ENCODE measurements around the gene CAV2.

GRCh38 chr7:116455009-116455408, 44.5 kb upstream of the CAV2 start:
- TF ChIP-seq, protein P1, sequence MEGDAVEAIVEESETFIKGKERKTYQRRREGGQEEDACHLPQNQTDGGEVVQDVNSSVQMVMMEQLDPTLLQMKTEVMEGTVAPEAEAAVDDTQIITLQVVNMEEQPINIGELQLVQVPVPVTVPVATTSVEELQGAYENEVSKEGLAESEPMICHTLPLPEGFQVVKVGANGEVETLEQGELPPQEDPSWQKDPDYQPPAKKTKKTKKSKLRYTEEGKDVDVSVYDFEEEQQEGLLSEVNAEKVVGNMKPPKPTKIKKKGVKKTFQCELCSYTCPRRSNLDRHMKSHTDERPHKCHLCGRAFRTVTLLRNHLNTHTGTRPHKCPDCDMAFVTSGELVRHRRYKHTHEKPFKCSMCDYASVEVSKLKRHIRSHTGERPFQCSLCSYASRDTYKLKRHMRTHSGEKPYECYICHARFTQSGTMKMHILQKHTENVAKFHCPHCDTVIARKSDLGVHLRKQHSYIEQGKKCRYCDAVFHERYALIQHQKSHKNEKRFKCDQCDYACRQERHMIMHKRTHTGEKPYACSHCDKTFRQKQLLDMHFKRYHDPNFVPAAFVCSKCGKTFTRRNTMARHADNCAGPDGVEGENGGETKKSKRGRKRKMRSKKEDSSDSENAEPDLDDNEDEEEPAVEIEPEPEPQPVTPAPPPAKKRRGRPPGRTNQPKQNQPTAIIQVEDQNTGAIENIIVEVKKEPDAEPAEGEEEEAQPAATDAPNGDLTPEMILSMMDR (IDR thresholded peaks at IDR 0.05) = no peak
- TF ChIP-seq POLR2A (IDR thresholded peaks at IDR 0.05; ENCODE audit: low read depth) = no peak
- no peak for TF ChIP-seq POLR2AphosphoS5 (IDR thresholded peaks at IDR 0.05)

Measured in esophagus muscularis mucosa (tissue), 3 donors.